HG03045 (cell line): Measurements from ENCODE around the gene GLCE.
"Not testable (repeated sequence)": the region's sequence is repeated elsewhere in the genome, so short reads cannot be mapped to it uniquely, and the experiment has no call there.

Experiments used
- ATAC-seq: cut with Tn5 transposase; IDR thresholded peaks from one replicate; pipeline ENCODE4 v1.9.1; 2021; ENCODE audit warnings: mild to moderate bottlenecking, moderate library complexity; ENCODE audit not compliant: unreplicated experiment

The GLCE gene

GRCh38 chr15:69135499-69135898, 24.9 kb upstream of the GLCE start:
- ATAC-seq: no peak

GRCh38 chr15:69138963-69139362, 21.5 kb upstream of the GLCE start:
- no peak for ATAC-seq

GRCh38 chr15:69140306-69140705, 20.1 kb upstream of the GLCE start:
- ATAC-seq: no peak

GRCh38 chr15:69141286-69141701, 19.1 kb upstream of the GLCE start:
- ATAC-seq: no peak

GRCh38 chr15:69141833-69142232, 18.6 kb upstream of the GLCE start:
- no peak for ATAC-seq

GRCh38 chr15:69143756-69144436, 16.5 kb upstream of the GLCE start:
- ATAC-seq: no peak

- no peak for ATAC-seq
Measured at GRCh38 chr15:69144530-69144929, 15.9 kb upstream of the GLCE start.

- ATAC-seq: no peak
Measured at GRCh38 chr15:69145149-69145693, 15.2 kb upstream of the GLCE start.

GRCh38 chr15:69145694-69146492, 14.5 kb upstream of the GLCE start:
- no peak for ATAC-seq

GRCh38 chr15:69146724-69147435, 13.6 kb upstream of the GLCE start:
- no peak for ATAC-seq

GRCh38 chr15:69148465-69148864, 12.0 kb upstream of the GLCE start:
- no peak for ATAC-seq

GRCh38 chr15:69149163-69149562, 11.3 kb upstream of the GLCE start:
- no peak for ATAC-seq

- ATAC-seq: no peak
Measured at GRCh38 chr15:69149803-69150202, 10.6 kb upstream of the GLCE start.

- no peak for ATAC-seq
Measured at GRCh38 chr15:69150336-69150735, 10.1 kb upstream of the GLCE start.

GRCh38 chr15:69150841-69151240, 9.6 kb upstream of the GLCE start:
- ATAC-seq: no peak

GRCh38 chr15:69153046-69153445, 7.4 kb upstream of the GLCE start:
- ATAC-seq: no peak

GRCh38 chr15:69153587-69153986, 6.8 kb upstream of the GLCE start:
- not testable (repeated sequence) for ATAC-seq

GRCh38 chr15:69154078-69154477, 6.4 kb upstream of the GLCE start:
- ATAC-seq: no peak

GRCh38 chr15:69154684-69155083, 5.8 kb upstream of the GLCE start:
- ATAC-seq: no peak

- no peak for ATAC-seq
Measured at GRCh38 chr15:69156736-69157381, 3.6 kb upstream of the GLCE start.
